PFSK-1 (cell line): ENCODE measurements around the gene AKR1D1.

Experiments
- POLR2AphosphoS5 ChIP-seq: IDR thresholded peaks from 2 replicates; pipeline ENCODE4 v1.6.1; 2012; ENCODE audit warnings: low read depth, mild to moderate bottlenecking, control low read depth, low read length, moderate library complexity
- REST ChIP-seq, 2 experiments: IDR thresholded peaks; 2 replicates each; pipeline versions ENCODE4 v1.6.1 to v1.8.0; 2011 to 2012; ENCODE audit warnings: low read depth in 2 of 2, low read length in 2 of 2, control low read depth in 1 of 2, inconsistent platforms in 1 of 2, mild to moderate bottlenecking in 1 of 2, moderate library complexity in 1 of 2; ENCODE audit not compliant: insufficient read depth in 1 of 2
- TAF1 ChIP-seq: IDR thresholded peaks from 2 replicates; pipeline ENCODE4 v1.6.1; 2012; ENCODE audit warnings: low read length, control low read depth, borderline replicate concordance; ENCODE audit not compliant: insufficient read depth

DNA sequence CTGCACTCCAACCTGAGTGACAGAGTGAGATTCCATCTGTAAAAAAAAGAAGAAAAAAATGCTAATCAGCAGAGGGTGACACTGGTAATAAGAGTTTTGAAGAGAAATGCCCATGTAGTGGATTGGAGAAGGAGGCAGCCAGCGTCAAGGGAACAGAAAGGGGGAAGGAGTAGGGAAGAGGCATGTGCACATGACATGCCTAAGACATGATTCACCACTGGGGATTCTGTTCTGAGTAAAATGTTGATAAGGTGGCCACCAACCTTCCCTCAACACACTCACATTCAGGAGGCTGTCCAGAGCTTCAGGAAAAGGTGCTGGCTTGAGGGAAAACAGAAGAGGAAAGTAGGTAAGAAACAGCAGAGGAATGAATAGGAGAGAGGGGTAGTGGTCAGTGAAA is 39.9 kb downstream of the AKR1D1 start:
- TF ChIP-seq TAF1 (no peak), POLR2AphosphoS5 (no peak), REST (IDR thresholded peaks at IDR 0.05; ENCODE audit: insufficient read depth in 1 of 2, low read depth in 2 of 2, low read length in 2 of 2) (no peak)
